ENCODE results near the gene TSPAN31.
A peak's percentile ranks its signal among the peaks of the same experiment; 100 is the strongest.

TSPAN31 gene

GRCh38 chr12:57796996-57797395, 52.2 kb downstream of the TSPAN31 start:
- H3K4me3 Mint-ChIP-seq, result no peak overlapping the region
- peaks cover 14% of the 10 kb centered on the region for H3K4me1 Mint-ChIP-seq
- H3K36me3 Mint-ChIP-seq, result peaks cover 7% of the 10 kb centered on the region
- H3K27me3 Mint-ChIP-seq, result no peaks in the 10 kb centered on the region
- no peak overlapping the region for H3K27ac Mint-ChIP-seq
- no peaks in the 10 kb centered on the region for H3K9me3 Mint-ChIP-seq

- Mint-ChIP-seq H3K27ac (peak overlapping the region; percentile 10), H3K27me3 (no peaks in the 10 kb centered on the region), H3K9me3 (no peaks in the 10 kb centered on the region), H3K36me3 (peaks cover 9% of the 10 kb centered on the region), H3K4me3 (no peak overlapping the region), H3K4me1 (peaks cover 12% of the 10 kb centered on the region)
Observed at GRCh38 chr12:57797933-57798332, 53.1 kb downstream of the TSPAN31 start.
